Natural killer cell treated with Interleukin-12 subunit alpha and Interleukin-12 subunit beta and Interleukin-15 and Interleukin-18, amount 100 ng/mL, for 72 hours (primary cell): Measurements from ENCODE around the gene SLC40A1. TPM values are rescaled to one million over a fixed set of nuclear protein-coding genes. Genes with fewer than 3 reads are reported as not detected.

Source experiments
- ATAC-seq, 2 donors: fragments of 150-1000 bp; cut with Tn5 transposase in 1 of 2; sonication (Bioruptor Pico), chemical (Tn5 transposase) in 1 of 2; 2 replicates each; pipeline ENCODE4 v1.10.0; 2021
- DNase-seq: peaks from one replicate; pipeline ENCODE4 v3.0.0; 2022; ENCODE audit warnings: low spot score
- H3K27ac Mint-ChIP-seq, 2 donors: 1 replicate in 1 of 2; 2 replicates in 1 of 2; pipeline ENCODE4 v1.8.0; 2022; ENCODE audit warnings: mixed read lengths in 2 of 2, mild to moderate bottlenecking in 1 of 2, moderate library complexity in 1 of 2
- H3K27me3 Mint-ChIP-seq, 2 donors: 1 replicate in 1 of 2; 2 replicates in 1 of 2; pipeline ENCODE4 v1.8.0; 2022; ENCODE audit warnings: mixed read lengths in 2 of 2
- H3K36me3 Mint-ChIP-seq: one replicate; pipeline ENCODE4 v1.8.0; 2022; ENCODE audit warnings: mixed read lengths
- H3K4me1 Mint-ChIP-seq, 2 donors: 1 replicate in 1 of 2; 2 replicates in 1 of 2; pipeline ENCODE4 v1.8.0; 2022; ENCODE audit warnings: low read depth in 2 of 2, mixed read lengths in 2 of 2, mild to moderate bottlenecking in 1 of 2
- H3K4me3 Mint-ChIP-seq: one replicate; pipeline ENCODE4 v1.8.0; 2022; ENCODE audit warnings: mixed read lengths
- H3K9me3 Mint-ChIP-seq: 2 replicates; pipeline ENCODE4 v1.8.0; 2022; ENCODE audit warnings: mixed read lengths
- total RNA-seq, 2 donors: library from RNA; stranded (reverse); gene quantifications; one replicate each; pipeline ENCODE4 v1.2.3, GENCODE V29; 2022

The SLC40A1 gene
- total RNA-seq, 2 donors from 2014 or later = 0.10 to 0.47 TPM

DNA sequence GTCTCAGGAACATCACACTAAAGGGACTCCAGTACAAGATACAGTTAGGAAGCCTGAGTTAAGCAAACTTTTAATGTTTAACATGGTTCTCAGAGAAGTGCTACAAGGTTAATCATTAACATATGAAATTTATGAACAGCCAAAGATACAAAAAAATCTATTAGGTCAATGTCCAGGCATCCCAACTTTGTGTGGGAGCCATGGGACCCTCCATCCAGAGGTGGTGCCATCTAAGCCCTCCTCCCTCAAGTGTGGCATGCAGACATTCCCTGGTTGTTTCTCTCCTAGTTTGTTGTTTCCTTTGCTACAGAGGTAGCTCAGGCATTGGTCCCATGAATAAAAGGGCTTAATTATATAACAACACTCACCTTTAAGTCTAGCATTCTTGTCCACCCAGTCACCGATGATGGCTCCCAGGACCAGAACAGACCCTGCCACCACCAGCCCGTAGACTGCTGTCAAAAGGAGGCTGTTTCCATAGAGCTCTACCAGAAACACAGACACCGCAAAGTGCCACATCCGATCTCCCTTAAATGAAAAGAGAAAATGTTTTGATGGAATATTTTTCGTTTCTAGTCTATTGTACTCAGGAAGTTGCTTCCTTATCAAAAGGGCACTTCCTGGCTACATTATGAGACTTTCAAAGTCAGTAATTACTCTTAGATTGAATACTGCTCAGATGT lies 5.7 kb downstream of the SLC40A1 start:
- Mint-ChIP-seq H3K4me3 (no peak overlapping the region), H3K4me1 (peaks cover 1 to 5% of the 10 kb centered on the region in 2 donors), H3K27ac (no peak overlapping the region), H3K27me3 (peaks cover 14 to 33% of the 10 kb centered on the region in 2 donors), H3K9me3 (no peaks in the 10 kb centered on the region), H3K36me3 (no peaks in the 10 kb centered on the region)
- DNase-seq = no peak
- ATAC-seq = no peak

GRCh38 chr2:189570570-189571031 lies 10.0 kb downstream of the SLC40A1 start:
- Mint-ChIP-seq H3K36me3 (no peaks in the 10 kb centered on the region), H3K4me1 (no peaks in the 10 kb centered on the region), H3K27me3 (peaks cover 6 to 22% of the 10 kb centered on the region in 2 donors), H3K9me3 (peaks cover 4% of the 10 kb centered on the region), H3K27ac (no peak overlapping the region), H3K4me3 (no peak overlapping the region)
- DNase-seq (no peak), ATAC-seq (no peak)

- Mint-ChIP-seq H3K4me1 (no peaks in the 10 kb centered on the region), H3K27me3 (peaks cover 8 to 29% of the 10 kb centered on the region in 2 donors), H3K4me3 (no peak overlapping the region), H3K36me3 (peaks cover 4% of the 10 kb centered on the region), H3K9me3 (peaks cover 4% of the 10 kb centered on the region), H3K27ac (peak overlapping the region in 1 of 2 donors; percentile 7)
- DNase-seq (no peak), ATAC-seq (no peak)
Observed at GRCh38 chr2:189569295-189569910, 11.2 kb downstream of the SLC40A1 start.

GRCh38 chr2:189566046-189566445 lies 14.5 kb downstream of the SLC40A1 start:
- H3K27ac Mint-ChIP-seq = no peak overlapping the region
- no peak for DNase-seq

GRCh38 chr2:189561371-189562038 lies 19.1 kb downstream of the SLC40A1 start:
- Mint-ChIP-seq H3K36me3 (peaks cover 4% of the 10 kb centered on the region), H3K4me1 (peaks cover 0 to 4% of the 10 kb centered on the region in 2 donors), H3K9me3 (peaks cover 4% of the 10 kb centered on the region), H3K27ac (no peak overlapping the region), H3K27me3 (peaks cover 10 to 22% of the 10 kb centered on the region in 2 donors), H3K4me3 (no peak overlapping the region)
- DNase-seq = no peak
- ATAC-seq = no peak

More at GRCh38 chr2:189566046-189566445, 14.5 kb downstream of the SLC40A1 start:
- peaks cover 4% of the 10 kb centered on the region for H3K9me3 Mint-ChIP-seq
- H3K4me3 Mint-ChIP-seq = no peak overlapping the region
- H3K27me3 Mint-ChIP-seq = peaks cover 12 to 30% of the 10 kb centered on the region in 2 donors
- H3K4me1 Mint-ChIP-seq = no peaks in the 10 kb centered on the region
- ATAC-seq = no peak
- peaks cover 4% of the 10 kb centered on the region for H3K36me3 Mint-ChIP-seq

GRCh38 chr2:189560273-189560586 lies 20.4 kb downstream of the SLC40A1 start:
- H3K9me3 Mint-ChIP-seq = no peaks in the 10 kb centered on the region
- peaks cover 0 to 4% of the 10 kb centered on the region in 2 donors for H3K4me1 Mint-ChIP-seq
- no peak overlapping the region for H3K4me3 Mint-ChIP-seq
- no peak overlapping the region for H3K27ac Mint-ChIP-seq
- ATAC-seq = no peak
- DNase-seq = no peak
- H3K27me3 Mint-ChIP-seq = peaks cover 13 to 16% of the 10 kb centered on the region in 2 donors
- peaks cover 4% of the 10 kb centered on the region for H3K36me3 Mint-ChIP-seq

- Mint-ChIP-seq H3K4me3 (no peak overlapping the region), H3K4me1 (peaks cover 0 to 4% of the 10 kb centered on the region in 2 donors), H3K27ac (no peak overlapping the region), H3K9me3 (no peaks in the 10 kb centered on the region), H3K27me3 (peaks cover 10 to 14% of the 10 kb centered on the region in 2 donors), H3K36me3 (no peaks in the 10 kb centered on the region)
- ATAC-seq = no peak
- no peak for DNase-seq
Observed at GRCh38 chr2:189559579-189560272, 20.9 kb downstream of the SLC40A1 start.

- peaks cover 0 to 4% of the 10 kb centered on the region in 2 donors for H3K4me1 Mint-ChIP-seq
- H3K27me3 Mint-ChIP-seq = peaks cover 10% of the 10 kb centered on the region in 2 donors
- no peaks in the 10 kb centered on the region for H3K36me3 Mint-ChIP-seq
- H3K4me3 Mint-ChIP-seq = no peak overlapping the region
- ATAC-seq (no peak), DNase-seq (no peak)
- no peak overlapping the region for H3K27ac Mint-ChIP-seq
- H3K9me3 Mint-ChIP-seq = no peaks in the 10 kb centered on the region
Observed at GRCh38 chr2:189558516-189559272, 21.9 kb downstream of the SLC40A1 start.

DNA sequence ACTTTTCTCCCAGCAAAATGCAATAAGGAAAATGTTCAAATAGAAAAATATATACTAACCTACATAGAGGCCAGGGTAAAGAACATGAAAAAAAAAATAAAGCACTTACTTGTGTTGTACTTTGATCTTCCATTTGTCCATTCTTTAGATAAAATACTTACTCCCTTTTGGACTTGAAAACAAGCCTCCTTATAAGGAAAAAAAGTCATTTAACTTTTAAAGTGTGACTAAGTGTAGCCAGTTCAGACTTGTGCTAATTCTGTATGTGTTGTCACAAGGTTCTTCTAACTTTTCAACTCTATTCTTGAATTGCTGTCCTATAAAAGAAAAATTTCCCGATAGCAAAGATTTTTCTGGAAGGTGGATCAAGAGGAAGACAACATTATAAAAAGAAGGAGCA lies 23.2 kb downstream of the SLC40A1 start:
- no peaks in the 10 kb centered on the region for H3K36me3 Mint-ChIP-seq
- ATAC-seq = no peak
- no peaks in the 10 kb centered on the region for H3K9me3 Mint-ChIP-seq
- peaks cover 7 to 10% of the 10 kb centered on the region in 2 donors for H3K27me3 Mint-ChIP-seq
- DNase-seq = no peak
- H3K4me3 Mint-ChIP-seq = no peak overlapping the region
- no peak overlapping the region for H3K27ac Mint-ChIP-seq
- peaks cover 0 to 4% of the 10 kb centered on the region in 2 donors for H3K4me1 Mint-ChIP-seq

DNA sequence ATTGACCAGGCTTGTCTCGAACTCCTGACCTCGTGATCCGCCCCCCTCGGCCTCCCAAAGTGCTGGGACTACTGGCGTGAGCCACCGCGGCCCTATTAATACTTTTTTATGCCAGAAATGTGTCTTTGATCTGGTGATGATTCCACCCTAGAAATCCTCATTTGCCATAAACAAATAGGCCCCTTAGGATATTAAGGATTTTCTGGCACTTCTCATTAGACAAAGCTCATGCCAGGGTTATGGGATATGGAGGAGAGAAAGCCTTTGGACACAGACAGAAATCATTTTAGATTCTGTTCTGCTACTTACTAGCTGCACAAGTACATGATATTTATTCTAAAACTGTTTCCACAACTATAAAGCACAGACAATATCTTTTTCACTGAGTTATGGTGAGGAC lies 24.1 kb downstream of the SLC40A1 start:
- DNase-seq (no peak), ATAC-seq (no peak)
- H3K9me3 Mint-ChIP-seq = no peaks in the 10 kb centered on the region
- H3K27ac Mint-ChIP-seq = no peak overlapping the region
- H3K27me3 Mint-ChIP-seq = peaks cover 7 to 10% of the 10 kb centered on the region in 2 donors
- H3K4me1 Mint-ChIP-seq = peaks cover 0 to 4% of the 10 kb centered on the region in 2 donors
- H3K36me3 Mint-ChIP-seq = no peaks in the 10 kb centered on the region
- H3K4me3 Mint-ChIP-seq = no peak overlapping the region

GRCh38 chr2:189555232-189555631 lies 25.4 kb downstream of the SLC40A1 start:
- Mint-ChIP-seq H3K36me3 (no peaks in the 10 kb centered on the region), H3K27ac (no peak overlapping the region), H3K4me1 (peaks cover 0 to 4% of the 10 kb centered on the region in 2 donors), H3K27me3 (peaks cover 7 to 10% of the 10 kb centered on the region in 2 donors), H3K4me3 (no peak overlapping the region), H3K9me3 (no peaks in the 10 kb centered on the region)
- ATAC-seq = no peak
- DNase-seq = no peak

GRCh38 chr2:189553504-189554088 lies 27.0 kb downstream of the SLC40A1 start:
- Mint-ChIP-seq H3K4me3 (no peak overlapping the region), H3K36me3 (no peaks in the 10 kb centered on the region), H3K27ac (no peak overlapping the region), H3K27me3 (peaks cover 7 to 10% of the 10 kb centered on the region in 2 donors), H3K9me3 (no peaks in the 10 kb centered on the region), H3K4me1 (no peaks in the 10 kb centered on the region)
- DNase-seq = no peak
- ATAC-seq = no peak

DNA sequence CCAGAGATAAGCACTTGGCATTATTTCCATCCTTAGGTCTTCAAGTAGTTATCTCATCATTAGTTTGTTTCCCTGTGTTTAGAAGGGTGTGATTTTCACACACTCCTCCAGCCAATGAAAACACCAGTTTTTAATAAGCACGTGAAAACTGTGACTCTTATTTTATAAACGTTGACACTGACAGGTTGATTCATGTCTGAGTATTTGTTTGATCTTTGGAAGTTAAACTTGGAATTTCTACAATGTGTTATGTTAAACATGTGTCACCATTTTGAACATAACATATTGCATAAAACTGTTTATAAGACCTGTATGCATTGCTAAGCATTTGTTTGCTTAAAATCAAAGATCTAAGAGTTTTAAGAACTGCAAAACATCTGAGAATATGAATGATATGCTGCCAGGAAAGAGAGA lies 27.6 kb downstream of the SLC40A1 start:
- ATAC-seq (no peak), DNase-seq (no peak)
- no peaks in the 10 kb centered on the region for H3K36me3 Mint-ChIP-seq
- H3K9me3 Mint-ChIP-seq = no peaks in the 10 kb centered on the region
- peaks cover 7 to 10% of the 10 kb centered on the region in 2 donors for H3K27me3 Mint-ChIP-seq
- H3K4me1 Mint-ChIP-seq = no peaks in the 10 kb centered on the region
- no peak overlapping the region for H3K27ac Mint-ChIP-seq
- no peak overlapping the region for H3K4me3 Mint-ChIP-seq
